ENCODE results near the gene VASH1.

VASH1 gene

GRCh38 chr14:76772300-76773187, 11.3 kb downstream of the VASH1 start:
- DNase-seq: no peak

GRCh38 chr14:76773188-76773885, 12.1 kb downstream of the VASH1 start:
- peak; percentile 29 for DNase-seq

- DNase-seq: no peak
These were observed 12.9 kb downstream of the VASH1 start for GRCh38 chr14:76773956-76774820.

GRCh38 chr14:76774821-76775694, 13.8 kb downstream of the VASH1 start:
- DNase-seq: no peak

GRCh38 chr14:76775695-76776427, 14.6 kb downstream of the VASH1 start:
- DNase-seq: no peak

- no peak for DNase-seq
These were observed 15.4 kb downstream of the VASH1 start for GRCh38 chr14:76776428-76777251.

GRCh38 chr14:76777721-76778120, 16.5 kb downstream of the VASH1 start:
- DNase-seq: no peak

GRCh38 chr14:76778546-76779215, 17.4 kb downstream of the VASH1 start:
- DNase-seq: no peak

- DNase-seq: no peak
These were observed 18.2 kb downstream of the VASH1 start for GRCh38 chr14:76779221-76780057.

GRCh38 chr14:76780058-76780345, 18.7 kb downstream of the VASH1 start:
- no peak for DNase-seq

- no peak for DNase-seq
These were observed 19.1 kb downstream of the VASH1 start for GRCh38 chr14:76780360-76780759.

- DNase-seq: no peak
These were observed 19.8 kb downstream of the VASH1 start for GRCh38 chr14:76780875-76781647.

GRCh38 chr14:76781648-76782051, 20.4 kb downstream of the VASH1 start:
- DNase-seq: no peak

- DNase-seq: no peak
These were observed 21.0 kb downstream of the VASH1 start for GRCh38 chr14:76782115-76782884.

GRCh38 chr14:76782885-76783566, 21.8 kb downstream of the VASH1 start:
- no peak for DNase-seq

GRCh38 chr14:76784266-76784874, 23.1 kb downstream of the VASH1 start:
- DNase-seq: no peak
